Ishikawa (cell line): ENCODE results near the gene NR2C2AP.

Source experiments
- CEBPB ChIP-seq: IDR thresholded peaks from 2 replicates; pipeline ENCODE4 v1.6.1; 2012
- CREB1 ChIP-seq: IDR thresholded peaks from 2 replicates; pipeline ENCODE4 v1.6.1; 2012; ENCODE audit warnings: low read depth
- EGR1 ChIP-seq: IDR thresholded peaks from 2 replicates; pipeline ENCODE4 v1.6.1; 2012
- EP300 ChIP-seq: IDR thresholded peaks from 2 replicates; pipeline ENCODE4 v1.6.1; 2012; ENCODE audit warnings: borderline replicate concordance
- NFIC ChIP-seq: IDR thresholded peaks from 2 replicates; pipeline ENCODE4 v1.6.1; 2012
- RAD21 ChIP-seq: IDR thresholded peaks from 2 replicates; pipeline ENCODE4 v1.6.1; 2012; ENCODE audit warnings: low read depth
- REST ChIP-seq: IDR thresholded peaks from 2 replicates; pipeline ENCODE4 v1.6.1; 2012; ENCODE audit warnings: low read depth, mild to moderate bottlenecking
- TAF1 ChIP-seq: IDR thresholded peaks from 2 replicates; pipeline ENCODE4 v1.6.1; 2012; ENCODE audit warnings: low read depth, mild to moderate bottlenecking
- TCF12 ChIP-seq: IDR thresholded peaks from 2 replicates; pipeline ENCODE4 v1.6.1; 2012; ENCODE audit warnings: low read depth
- YY1 ChIP-seq: IDR thresholded peaks from 2 replicates; pipeline ENCODE4 v1.6.1; 2012; ENCODE audit warnings: low read depth
- ZBTB7A ChIP-seq: IDR thresholded peaks from 2 replicates; pipeline ENCODE4 v1.6.1; 2012; ENCODE audit warnings: low read depth

- TF ChIP-seq TCF12: no peak
- no peak for TF ChIP-seq EGR1
- no peak for TF ChIP-seq TAF1
- no peak for TF ChIP-seq CEBPB
- TF ChIP-seq NFIC: no peak
- no peak for TF ChIP-seq REST
- TF ChIP-seq CREB1: no peak
- no peak for TF ChIP-seq ZBTB7A
- TF ChIP-seq RAD21: no peak
- TF ChIP-seq EP300: no peak
- no peak for TF ChIP-seq YY1
Measured at GRCh38 chr19:19155495-19156219, 47.6 kb downstream of the NR2C2AP start.
